Ishikawa (cell line): ENCODE data around the gene MEST.

Experiments
- CEBPB ChIP-seq: IDR thresholded peaks from 2 replicates; pipeline ENCODE4 v1.6.1; 2012
- CREB1 ChIP-seq: IDR thresholded peaks from 2 replicates; pipeline ENCODE4 v1.6.1; 2012; ENCODE audit warnings: low read depth
- EGR1 ChIP-seq: IDR thresholded peaks from 2 replicates; pipeline ENCODE4 v1.6.1; 2012
- EP300 ChIP-seq: IDR thresholded peaks from 2 replicates; pipeline ENCODE4 v1.6.1; 2012; ENCODE audit warnings: borderline replicate concordance
- FOXM1 ChIP-seq: IDR thresholded peaks from 2 replicates; pipeline ENCODE4 v1.6.1; 2012; ENCODE audit warnings: low read depth, borderline replicate concordance
- NFIC ChIP-seq: IDR thresholded peaks from 2 replicates; pipeline ENCODE4 v1.6.1; 2012
- RAD21 ChIP-seq: IDR thresholded peaks from 2 replicates; pipeline ENCODE4 v1.6.1; 2012; ENCODE audit warnings: low read depth
- TAF1 ChIP-seq: IDR thresholded peaks from 2 replicates; pipeline ENCODE4 v1.6.1; 2012; ENCODE audit warnings: low read depth, mild to moderate bottlenecking
- TCF12 ChIP-seq: IDR thresholded peaks from 2 replicates; pipeline ENCODE4 v1.6.1; 2012; ENCODE audit warnings: low read depth
- TEAD4 ChIP-seq: IDR thresholded peaks from 2 replicates; pipeline ENCODE4 v1.6.1; 2012
- YY1 ChIP-seq: IDR thresholded peaks from 2 replicates; pipeline ENCODE4 v1.6.1; 2012; ENCODE audit warnings: low read depth
- ZBTB7A ChIP-seq: IDR thresholded peaks from 2 replicates; pipeline ENCODE4 v1.6.1; 2012; ENCODE audit warnings: low read depth
- TF ChIP-seq, protein P1 (sequence below): IDR thresholded peaks from 2 replicates; pipeline ENCODE4 v1.6.1; 2012
- TF ChIP-seq, protein P2 (sequence below): IDR thresholded peaks from 2 replicates; pipeline ENCODE4 v1.6.1; 2012; ENCODE audit warnings: low read depth, mild to moderate bottlenecking
- TF ChIP-seq, protein P3 (sequence below): IDR thresholded peaks from 2 replicates; pipeline ENCODE4 v1.6.1; 2012

Gene MEST

DNA sequence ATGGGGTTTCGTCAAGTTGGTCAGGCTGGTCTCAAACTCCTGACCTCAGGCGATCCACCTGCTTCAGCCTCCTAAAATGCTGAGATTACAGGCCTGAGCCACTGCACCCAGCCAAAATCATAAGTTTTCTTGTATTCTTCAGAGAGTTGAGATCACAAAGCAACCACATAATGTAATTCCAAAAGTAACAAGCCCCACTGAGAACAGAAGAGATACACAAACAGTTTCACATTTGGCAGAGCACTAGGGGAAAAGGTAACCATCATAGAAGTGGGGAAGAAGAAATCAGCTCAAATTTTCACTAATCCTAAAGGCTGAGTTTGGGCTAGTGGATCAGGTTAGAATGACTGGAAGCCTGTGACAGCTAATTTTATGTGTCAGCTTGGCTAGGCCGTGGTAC is 45.6 kb upstream of the MEST start:
- TF ChIP-seq FOXM1 (no peak), CREB1 (no peak), YY1 (no peak), EGR1 (no peak), NFIC (no peak), RAD21 (no peak)
- TF ChIP-seq, protein P1, sequence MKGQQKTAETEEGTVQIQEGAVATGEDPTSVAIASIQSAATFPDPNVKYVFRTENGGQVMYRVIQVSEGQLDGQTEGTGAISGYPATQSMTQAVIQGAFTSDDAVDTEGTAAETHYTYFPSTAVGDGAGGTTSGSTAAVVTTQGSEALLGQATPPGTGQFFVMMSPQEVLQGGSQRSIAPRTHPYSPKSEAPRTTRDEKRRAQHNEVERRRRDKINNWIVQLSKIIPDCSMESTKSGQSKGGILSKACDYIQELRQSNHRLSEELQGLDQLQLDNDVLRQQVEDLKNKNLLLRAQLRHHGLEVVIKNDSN: no peak

DNA sequence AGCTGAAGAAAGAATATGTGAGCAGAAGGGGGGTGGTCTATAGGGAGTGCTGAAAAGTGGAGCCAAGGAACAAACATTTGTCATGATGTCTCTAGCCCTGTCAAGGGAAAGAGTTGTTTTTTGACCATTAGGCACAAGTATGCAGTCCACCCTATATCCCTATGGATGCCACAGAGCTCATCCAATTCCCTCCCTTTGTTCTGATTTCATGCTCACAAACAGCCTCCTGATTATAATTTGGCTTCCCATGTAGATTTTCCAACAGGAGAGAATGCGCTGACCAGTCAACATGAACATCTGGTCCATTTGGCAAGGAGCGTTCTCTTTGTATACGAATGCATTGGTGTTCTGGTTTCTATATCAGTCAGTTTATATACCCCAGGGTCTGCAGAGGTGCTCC is 38.9 kb upstream of the MEST start:
- TF ChIP-seq FOXM1 (no peak), NFIC (no peak), CEBPB (no peak), RAD21 (no peak), CREB1 (no peak), TCF12 (no peak), ZBTB7A (no peak), EP300 (no peak), YY1 (no peak), EGR1 (no peak), TEAD4 (no peak)
- TF ChIP-seq, protein P2, sequence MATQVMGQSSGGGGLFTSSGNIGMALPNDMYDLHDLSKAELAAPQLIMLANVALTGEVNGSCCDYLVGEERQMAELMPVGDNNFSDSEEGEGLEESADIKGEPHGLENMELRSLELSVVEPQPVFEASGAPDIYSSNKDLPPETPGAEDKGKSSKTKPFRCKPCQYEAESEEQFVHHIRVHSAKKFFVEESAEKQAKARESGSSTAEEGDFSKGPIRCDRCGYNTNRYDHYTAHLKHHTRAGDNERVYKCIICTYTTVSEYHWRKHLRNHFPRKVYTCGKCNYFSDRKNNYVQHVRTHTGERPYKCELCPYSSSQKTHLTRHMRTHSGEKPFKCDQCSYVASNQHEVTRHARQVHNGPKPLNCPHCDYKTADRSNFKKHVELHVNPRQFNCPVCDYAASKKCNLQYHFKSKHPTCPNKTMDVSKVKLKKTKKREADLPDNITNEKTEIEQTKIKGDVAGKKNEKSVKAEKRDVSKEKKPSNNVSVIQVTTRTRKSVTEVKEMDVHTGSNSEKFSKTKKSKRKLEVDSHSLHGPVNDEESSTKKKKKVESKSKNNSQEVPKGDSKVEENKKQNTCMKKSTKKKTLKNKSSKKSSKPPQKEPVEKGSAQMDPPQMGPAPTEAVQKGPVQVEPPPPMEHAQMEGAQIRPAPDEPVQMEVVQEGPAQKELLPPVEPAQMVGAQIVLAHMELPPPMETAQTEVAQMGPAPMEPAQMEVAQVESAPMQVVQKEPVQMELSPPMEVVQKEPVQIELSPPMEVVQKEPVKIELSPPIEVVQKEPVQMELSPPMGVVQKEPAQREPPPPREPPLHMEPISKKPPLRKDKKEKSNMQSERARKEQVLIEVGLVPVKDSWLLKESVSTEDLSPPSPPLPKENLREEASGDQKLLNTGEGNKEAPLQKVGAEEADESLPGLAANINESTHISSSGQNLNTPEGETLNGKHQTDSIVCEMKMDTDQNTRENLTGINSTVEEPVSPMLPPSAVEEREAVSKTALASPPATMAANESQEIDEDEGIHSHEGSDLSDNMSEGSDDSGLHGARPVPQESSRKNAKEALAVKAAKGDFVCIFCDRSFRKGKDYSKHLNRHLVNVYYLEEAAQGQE: no peak

DNA sequence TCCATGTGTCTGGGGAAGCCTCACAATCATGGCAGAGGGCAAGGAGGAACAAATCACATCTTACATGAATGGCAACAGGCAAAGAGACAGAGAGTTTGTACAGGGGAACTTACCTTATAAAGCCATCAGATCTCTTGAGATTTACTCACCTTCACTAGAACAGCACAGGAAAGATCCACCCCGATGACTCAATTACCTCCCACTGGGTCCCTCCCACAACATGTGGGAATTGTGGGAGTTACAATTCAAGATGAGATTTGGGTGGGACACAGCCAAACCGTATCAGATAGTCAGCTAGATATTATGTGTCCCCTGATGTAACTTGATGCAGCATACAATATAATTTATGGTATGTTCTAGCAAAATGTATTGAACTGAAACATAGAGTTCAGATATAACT is 36.9 kb upstream of the MEST start:
- TF ChIP-seq CEBPB: no peak
- TF ChIP-seq, protein P1: no peak
- no peak for TF ChIP-seq ZBTB7A
- TF ChIP-seq, protein P2: no peak
- no peak for TF ChIP-seq TCF12
- no peak for TF ChIP-seq CREB1
- TF ChIP-seq, protein P3, sequence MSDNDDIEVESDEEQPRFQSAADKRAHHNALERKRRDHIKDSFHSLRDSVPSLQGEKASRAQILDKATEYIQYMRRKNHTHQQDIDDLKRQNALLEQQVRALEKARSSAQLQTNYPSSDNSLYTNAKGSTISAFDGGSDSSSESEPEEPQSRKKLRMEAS: no peak
- no peak for TF ChIP-seq EGR1
- no peak for TF ChIP-seq EP300
- no peak for TF ChIP-seq RAD21
- TF ChIP-seq FOXM1: no peak
- TF ChIP-seq YY1: no peak
- no peak for TF ChIP-seq NFIC
- no peak for TF ChIP-seq TEAD4
- no peak for TF ChIP-seq TAF1

DNA sequence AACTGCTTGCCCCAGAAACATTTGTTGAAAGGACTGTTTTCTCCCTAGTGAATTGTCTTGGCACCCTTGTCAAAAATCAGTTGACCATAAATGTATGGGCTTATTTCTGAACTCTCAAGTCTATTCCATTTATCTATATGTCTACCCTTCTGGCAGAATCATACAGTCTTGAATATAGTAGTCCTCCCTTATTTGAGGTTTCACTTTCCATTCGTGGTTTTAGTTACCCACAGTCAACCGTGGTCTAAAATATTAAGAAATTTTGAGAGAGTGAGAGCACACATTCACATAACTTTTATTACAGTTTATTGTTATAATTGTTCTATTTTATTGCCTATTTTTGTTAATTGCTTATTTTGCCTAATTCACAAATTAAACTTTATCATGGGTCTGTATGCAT is 33.6 kb upstream of the MEST start:
- no peak for TF ChIP-seq YY1
- TF ChIP-seq, protein P1: no peak
- TF ChIP-seq TCF12: no peak
- TF ChIP-seq RAD21: no peak
- TF ChIP-seq FOXM1: no peak
- TF ChIP-seq, protein P3: no peak
- no peak for TF ChIP-seq EGR1
- TF ChIP-seq EP300: no peak
- no peak for TF ChIP-seq TAF1
- TF ChIP-seq TEAD4: no peak
- no peak for TF ChIP-seq NFIC

DNA sequence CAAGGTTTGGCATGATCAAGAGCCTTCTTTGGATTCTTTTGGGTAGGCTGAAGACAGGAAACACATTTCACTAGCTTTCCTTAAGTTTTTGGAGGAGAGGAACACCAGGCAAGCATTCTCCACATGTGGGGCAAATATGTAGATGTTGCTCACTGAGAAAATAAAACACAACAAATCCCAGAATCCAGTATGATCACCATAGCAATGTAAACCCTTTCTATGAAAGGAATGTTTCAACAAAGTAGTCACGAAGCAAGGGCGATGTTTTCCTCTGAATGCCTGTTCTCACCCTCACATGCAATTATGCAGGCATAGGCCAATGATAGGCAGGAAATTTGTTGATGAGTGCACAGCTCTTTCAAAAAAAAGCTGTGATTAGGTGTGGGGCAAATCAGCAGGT is 30.6 kb upstream of the MEST start:
- no peak for TF ChIP-seq EP300
- no peak for TF ChIP-seq RAD21
- no peak for TF ChIP-seq FOXM1
- TF ChIP-seq, protein P1: no peak
- no peak for TF ChIP-seq TAF1
- TF ChIP-seq, protein P2: no peak
- no peak for TF ChIP-seq NFIC
- TF ChIP-seq EGR1: no peak
- TF ChIP-seq CEBPB: no peak
- no peak for TF ChIP-seq TCF12
- no peak for TF ChIP-seq TEAD4
- no peak for TF ChIP-seq ZBTB7A
- TF ChIP-seq YY1: no peak
- TF ChIP-seq, protein P3: no peak
- no peak for TF ChIP-seq CREB1
